OCI-LY3 (cell line): ENCODE measurements around the gene PTPRQ.

ENCODE experiments used
- EZH2phosphoT487 ChIP-seq: fragments of 200-600 bp; shearing (Covaris generic); IDR thresholded peaks from 2 replicates; pipeline ENCODE4 v1.6.1; 2018; ENCODE audit warnings: antibody characterized with exemption, mixed run types, low read depth
- TF ChIP-seq, protein P1 (sequence below): fragments of 200-600, 300-600 bp; sonication (generic); IDR thresholded peaks from 2 replicates; pipeline ENCODE4 v1.5.1; 2014; ENCODE audit warnings: antibody characterized with exemption, low read length, low read depth

GRCh38 chr12:80551897-80552296, 107.9 kb downstream of the PTPRQ start:
- TF ChIP-seq, protein P1, sequence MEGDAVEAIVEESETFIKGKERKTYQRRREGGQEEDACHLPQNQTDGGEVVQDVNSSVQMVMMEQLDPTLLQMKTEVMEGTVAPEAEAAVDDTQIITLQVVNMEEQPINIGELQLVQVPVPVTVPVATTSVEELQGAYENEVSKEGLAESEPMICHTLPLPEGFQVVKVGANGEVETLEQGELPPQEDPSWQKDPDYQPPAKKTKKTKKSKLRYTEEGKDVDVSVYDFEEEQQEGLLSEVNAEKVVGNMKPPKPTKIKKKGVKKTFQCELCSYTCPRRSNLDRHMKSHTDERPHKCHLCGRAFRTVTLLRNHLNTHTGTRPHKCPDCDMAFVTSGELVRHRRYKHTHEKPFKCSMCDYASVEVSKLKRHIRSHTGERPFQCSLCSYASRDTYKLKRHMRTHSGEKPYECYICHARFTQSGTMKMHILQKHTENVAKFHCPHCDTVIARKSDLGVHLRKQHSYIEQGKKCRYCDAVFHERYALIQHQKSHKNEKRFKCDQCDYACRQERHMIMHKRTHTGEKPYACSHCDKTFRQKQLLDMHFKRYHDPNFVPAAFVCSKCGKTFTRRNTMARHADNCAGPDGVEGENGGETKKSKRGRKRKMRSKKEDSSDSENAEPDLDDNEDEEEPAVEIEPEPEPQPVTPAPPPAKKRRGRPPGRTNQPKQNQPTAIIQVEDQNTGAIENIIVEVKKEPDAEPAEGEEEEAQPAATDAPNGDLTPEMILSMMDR, result no peak
- TF ChIP-seq EZH2phosphoT487, result no peak
